ENCODE measurements around the gene FANCG.

The FANCG gene

GRCh38 chr9:35060548-35061207 is 19.1 kb downstream of the FANCG start:
- DNase-seq = no peak

- no peak for DNase-seq
Measured at GRCh38 chr9:35059438-35059837, 20.3 kb downstream of the FANCG start.

GRCh38 chr9:35057271-35057620 is 22.5 kb downstream of the FANCG start:
- DNase-seq = no peak

- no peak for DNase-seq
Measured at GRCh38 chr9:35056571-35057270, 23.0 kb downstream of the FANCG start.

- no peak for DNase-seq
Measured at GRCh38 chr9:35054871-35055644, 24.7 kb downstream of the FANCG start.

- DNase-seq = no peak
Measured at GRCh38 chr9:35054185-35054835, 25.4 kb downstream of the FANCG start.

- peak; percentile 60 to 66 for DNase-seq
Measured at GRCh38 chr9:35051069-35051967, 28.4 kb downstream of the FANCG start.

- DNase-seq = no peak
Measured at GRCh38 chr9:35048511-35048910, 31.2 kb downstream of the FANCG start.

- no peak for DNase-seq
Measured at GRCh38 chr9:35044071-35044470, 35.7 kb downstream of the FANCG start.

GRCh38 chr9:35042891-35043545 is 36.7 kb downstream of the FANCG start:
- no peak for DNase-seq

GRCh38 chr9:35042081-35042604 is 37.6 kb downstream of the FANCG start:
- DNase-seq = no peak

GRCh38 chr9:35035851-35036701 is 43.7 kb downstream of the FANCG start:
- peak; percentile 63 to 73 for DNase-seq

- no peak for DNase-seq
Measured at GRCh38 chr9:35033101-35033500, 46.6 kb downstream of the FANCG start.

- DNase-seq = no peak
Measured at GRCh38 chr9:35029852-35030251, 49.9 kb downstream of the FANCG start.

- DNase-seq = no peak
Measured at GRCh38 chr9:35029241-35029640, 50.5 kb downstream of the FANCG start.

- no peak for DNase-seq
Measured at GRCh38 chr9:35028341-35028740, 51.4 kb downstream of the FANCG start.

GRCh38 chr9:35027860-35028259 is 51.9 kb downstream of the FANCG start:
- no peak for DNase-seq

- DNase-seq = no peak
Measured at GRCh38 chr9:35027374-35027773, 52.4 kb downstream of the FANCG start.

GRCh38 chr9:35026671-35027070 is 53.1 kb downstream of the FANCG start:
- no peak for DNase-seq
